Inferior parietal cortex (tissue), 1 donor: ENCODE data around the gene CCNY.

Source experiments
- DNase-seq: peaks from one replicate; pipeline ENCODE4 v3.0.0-alpha.2; 2016; ENCODE audit errors: extremely low spot score

CCNY gene

GRCh38 chr10:35486297-35486990, 150.1 kb downstream of the CCNY start:
- DNase-seq, result no peak

- no peak for DNase-seq
Measured at GRCh38 chr10:35487336-35488034, 151.2 kb downstream of the CCNY start.

GRCh38 chr10:35488228-35488627, 151.9 kb downstream of the CCNY start:
- no peak for DNase-seq

GRCh38 chr10:35492386-35493195, 156.3 kb downstream of the CCNY start:
- DNase-seq, result no peak

- no peak for DNase-seq
Measured at GRCh38 chr10:35493196-35494118, 157.1 kb downstream of the CCNY start.

- no peak for DNase-seq
Measured at GRCh38 chr10:35495521-35496119, 159.3 kb downstream of the CCNY start.

GRCh38 chr10:35497909-35498308, 161.6 kb downstream of the CCNY start:
- DNase-seq, result no peak

GRCh38 chr10:35498693-35499092, 162.4 kb downstream of the CCNY start:
- DNase-seq, result no peak

GRCh38 chr10:35501923-35502322, 165.6 kb downstream of the CCNY start:
- no peak for DNase-seq

GRCh38 chr10:35502692-35503091, 166.4 kb downstream of the CCNY start:
- DNase-seq, result no peak

GRCh38 chr10:35503578-35503977, 167.3 kb downstream of the CCNY start:
- no peak for DNase-seq

GRCh38 chr10:35504132-35504531, 167.8 kb downstream of the CCNY start:
- no peak for DNase-seq

GRCh38 chr10:35505241-35505873, 169.0 kb downstream of the CCNY start:
- DNase-seq, result no peak

GRCh38 chr10:35506741-35507140, 170.4 kb downstream of the CCNY start:
- no peak for DNase-seq

- no peak for DNase-seq
Measured at GRCh38 chr10:35507519-35508109, 171.3 kb downstream of the CCNY start.

GRCh38 chr10:35508647-35509046, 172.3 kb downstream of the CCNY start:
- no peak for DNase-seq

GRCh38 chr10:35510891-35511290, 174.6 kb downstream of the CCNY start:
- no peak for DNase-seq

GRCh38 chr10:35511647-35512046, 175.3 kb downstream of the CCNY start:
- no peak for DNase-seq

GRCh38 chr10:35516102-35516670, 179.9 kb downstream of the CCNY start:
- no peak for DNase-seq
